Forelimb muscle (tissue), 1 donor: ENCODE measurements around the gene PCNX2. TPM values are rescaled to one million over a fixed set of nuclear protein-coding genes. Genes with fewer than 3 reads are reported as not detected.

Experiments
- DNase-seq: peaks from one replicate; pipeline ENCODE4 v3.0.0-alpha.2; 2013; ENCODE audit warnings: low read depth
- polyA plus RNA-seq: library from polyadenylated mRNA; unstranded; fragments of 120-200 nt; gene quantifications from one replicate; pipeline ENCODE4 v1.2.1, GENCODE V29; 2013; ENCODE audit not compliant: insufficient read length

Gene PCNX2
- polyA plus RNA-seq, 1 donor = 2.5 TPM

GRCh38 chr1:232962761-232963745 is 332.5 kb downstream of the PCNX2 start:
- DNase-seq = no peak

DNA sequence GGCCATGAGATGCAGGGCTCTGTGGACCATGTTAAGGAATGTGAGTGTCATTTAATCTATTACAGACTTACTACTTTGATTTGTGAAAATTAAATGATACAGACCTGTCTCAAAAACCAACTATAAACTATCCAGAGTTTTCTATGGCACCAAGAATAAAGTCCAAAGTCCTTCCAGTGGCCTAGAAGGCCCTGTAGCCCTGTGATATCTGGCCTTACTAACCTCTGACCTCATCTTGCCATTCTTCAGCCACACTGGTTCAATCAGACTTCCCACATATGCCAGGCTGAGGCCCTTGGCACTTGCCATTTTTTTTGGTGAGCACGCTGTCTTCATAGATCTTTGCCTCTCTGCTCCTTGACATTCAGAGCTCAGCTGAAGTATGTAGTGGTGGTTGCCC is 337.5 kb downstream of the PCNX2 start:
- no peak for DNase-seq

DNA sequence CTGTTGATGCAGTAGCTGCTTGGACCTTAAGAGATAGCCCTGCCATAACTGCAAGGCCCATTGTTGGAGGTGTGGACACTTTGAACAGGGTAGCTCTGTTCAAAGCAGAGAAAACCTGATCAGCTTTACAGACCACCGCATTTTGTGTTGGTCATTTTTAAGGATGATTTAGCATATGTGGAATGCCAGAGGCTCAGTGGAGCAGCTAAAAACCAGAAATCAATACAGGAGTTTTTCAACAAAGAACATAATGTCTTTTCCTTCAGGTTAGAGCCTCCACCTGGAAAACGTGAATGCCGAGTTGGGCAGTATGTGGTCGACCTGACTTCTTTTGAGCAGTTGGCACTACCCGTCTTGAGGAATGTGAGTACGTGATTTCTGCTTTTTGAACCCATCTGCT is 339.4 kb downstream of the PCNX2 start:
- DNase-seq = no peak

- no peak for DNase-seq
These were observed 340.7 kb downstream of the PCNX2 start for GRCh38 chr1:232954594-232955365.

DNA sequence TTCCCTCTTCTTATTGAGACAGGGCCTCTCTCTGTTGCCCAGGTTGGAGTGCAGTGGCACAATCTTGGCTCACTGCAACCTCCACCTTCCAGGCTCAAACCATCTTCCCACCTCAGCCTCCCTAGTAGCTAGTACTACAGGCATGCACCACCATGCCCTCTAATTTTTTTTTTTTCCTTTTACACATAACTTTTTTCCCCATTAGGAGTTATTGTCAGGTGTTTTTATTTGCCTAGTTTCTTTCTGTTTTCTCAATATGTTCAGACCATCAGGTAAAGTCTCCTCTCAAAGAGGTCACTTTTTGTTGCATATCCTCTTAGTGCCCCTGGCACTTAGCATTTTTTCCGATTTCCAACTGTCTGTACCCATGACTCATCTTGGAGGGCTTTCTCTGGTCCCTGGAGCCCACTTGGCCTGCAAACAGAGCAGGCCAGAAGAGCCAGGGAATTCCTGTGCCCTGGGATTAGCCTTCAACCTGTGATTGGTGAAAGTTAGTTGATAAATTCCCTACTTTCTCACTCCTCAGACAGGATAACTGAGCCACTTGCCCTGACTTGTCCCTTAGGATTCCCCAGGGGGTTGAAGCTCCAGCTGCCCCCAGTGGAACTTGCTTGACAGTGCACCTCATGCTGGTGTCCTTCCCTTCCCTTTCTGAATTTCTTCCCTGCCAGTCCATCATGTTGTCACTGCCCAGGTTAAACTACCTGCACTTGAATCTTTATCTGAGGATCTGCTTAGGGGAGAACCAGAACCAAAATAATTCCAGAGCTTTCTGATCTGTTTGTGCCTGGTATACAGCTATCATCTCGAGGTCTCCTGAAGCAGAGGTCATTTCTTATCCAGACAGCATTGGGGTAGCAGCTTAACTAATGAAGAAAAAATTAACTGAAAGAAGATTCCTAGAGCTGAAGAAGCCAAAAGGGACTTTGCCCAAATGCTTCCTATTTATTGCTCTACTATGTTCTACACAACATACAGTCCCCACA is 342.7 kb downstream of the PCNX2 start:
- DNase-seq = no peak

DNA sequence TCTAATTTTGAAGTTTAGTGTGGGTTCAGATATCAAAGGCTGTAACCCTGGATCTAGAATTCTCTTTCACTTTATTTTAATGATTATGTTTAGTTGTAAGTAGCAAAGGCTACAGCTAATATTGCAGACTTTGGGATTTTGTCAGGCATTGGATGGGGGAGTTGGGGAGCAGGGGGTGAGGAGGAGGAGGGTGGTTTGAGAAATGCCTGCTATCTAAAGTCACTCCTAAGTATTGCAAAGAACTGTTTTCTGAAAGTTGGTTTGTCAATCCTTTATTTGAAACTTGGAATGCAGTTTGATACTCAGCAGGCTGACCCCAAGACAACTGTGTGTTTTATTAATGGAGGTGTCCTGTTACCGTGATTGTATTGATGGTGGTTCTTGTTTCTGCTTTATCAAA is 343.9 kb downstream of the PCNX2 start:
- DNase-seq = no peak

GRCh38 chr1:232951180-232951579 is 344.3 kb downstream of the PCNX2 start:
- DNase-seq = no peak

GRCh38 chr1:232950197-232951176 is 345.0 kb downstream of the PCNX2 start, which contains the start of gene NTPCR:
NTPCR (plus strand) TSS chr1:232950611; CDS start chr1:232950711, 100 bp downstream.
- DNase-seq = peak; percentile 74

DNA sequence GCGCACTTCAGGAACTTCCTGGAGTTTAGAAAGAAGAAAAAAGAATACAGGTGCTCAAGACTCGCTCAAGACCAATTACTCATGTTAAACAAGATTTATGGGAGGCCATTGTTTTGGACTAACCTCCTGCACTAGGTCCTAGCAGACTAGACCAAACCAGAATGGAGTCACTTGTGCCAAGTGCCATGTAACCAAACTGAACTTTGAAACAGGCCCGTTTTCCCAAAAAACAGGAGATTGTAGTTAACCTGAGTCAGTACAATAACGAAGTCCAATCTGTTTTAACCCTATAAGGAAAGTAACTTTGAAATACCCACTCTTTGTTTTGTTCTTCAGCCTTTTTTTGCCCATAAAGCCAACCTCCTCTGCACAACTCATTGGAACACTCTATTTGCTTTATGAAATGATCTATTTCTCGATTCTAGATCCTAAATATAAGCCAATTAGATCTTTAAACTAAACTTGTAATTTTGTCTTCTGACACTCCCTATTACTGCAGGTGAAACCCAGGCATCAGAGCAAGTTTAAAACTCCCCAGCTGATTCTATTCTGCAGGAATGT is 345.8 kb downstream of the PCNX2 start:
- DNase-seq = no peak

- DNase-seq = no peak
These were observed 351.2 kb downstream of the PCNX2 start for GRCh38 chr1:232944347-232944746.

GRCh38 chr1:232943679-232944252 is 351.8 kb downstream of the PCNX2 start:
- DNase-seq = no peak

GRCh38 chr1:232942413-232943294 is 352.9 kb downstream of the PCNX2 start:
- no peak for DNase-seq

DNA sequence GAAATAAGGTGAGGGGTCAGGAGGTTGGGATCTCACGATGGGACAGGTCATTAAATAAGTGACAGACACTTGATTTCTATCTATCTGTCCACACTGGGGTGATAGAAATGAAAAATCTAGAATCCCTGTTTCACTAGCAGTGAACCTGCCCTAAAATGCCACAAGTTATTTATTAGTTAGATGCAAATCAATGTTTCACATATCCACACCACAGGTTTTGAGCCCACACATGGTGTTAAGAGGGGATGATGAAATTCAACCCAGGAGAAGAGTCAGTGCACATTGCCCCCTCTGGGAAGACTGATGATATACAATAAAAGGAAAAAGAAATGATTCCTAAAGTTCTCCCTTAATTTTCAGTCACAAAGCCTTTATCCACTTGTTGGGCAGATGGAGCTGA is 355.3 kb downstream of the PCNX2 start:
- no peak for DNase-seq

GRCh38 chr1:232939748-232940147 is 355.8 kb downstream of the PCNX2 start:
- no peak for DNase-seq

GRCh38 chr1:232938926-232939325 is 356.6 kb downstream of the PCNX2 start:
- DNase-seq = no peak

DNA sequence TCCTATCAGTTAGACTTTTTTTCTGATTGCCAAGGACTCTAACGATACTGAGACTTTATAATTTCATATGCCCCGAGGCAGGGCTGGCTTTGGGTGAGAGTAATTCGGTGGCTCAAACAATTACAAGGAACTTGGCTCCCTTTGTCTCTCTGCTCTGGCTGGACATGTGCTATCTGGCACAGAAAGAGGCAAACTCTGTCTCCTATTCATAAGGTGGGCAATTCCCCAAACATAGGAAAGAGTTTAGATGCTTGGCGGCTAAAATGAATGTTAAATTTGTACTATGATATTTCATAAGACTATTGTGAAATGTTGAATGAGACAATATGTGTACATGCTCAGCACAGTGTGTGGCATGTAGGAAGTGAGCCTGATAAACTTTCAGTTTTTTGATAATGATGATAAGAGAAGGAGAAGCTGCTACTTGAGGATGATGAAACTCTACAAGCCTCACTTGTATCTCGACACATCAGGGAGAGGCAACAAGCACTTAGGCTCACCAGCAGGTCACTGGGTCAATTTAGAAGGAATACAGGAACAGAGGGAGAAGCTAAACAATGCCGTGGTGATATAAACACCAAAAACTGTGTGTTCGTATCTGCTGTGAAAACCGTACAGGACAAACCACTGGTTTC is 357.7 kb downstream of the PCNX2 start:
- no peak for DNase-seq

DNA sequence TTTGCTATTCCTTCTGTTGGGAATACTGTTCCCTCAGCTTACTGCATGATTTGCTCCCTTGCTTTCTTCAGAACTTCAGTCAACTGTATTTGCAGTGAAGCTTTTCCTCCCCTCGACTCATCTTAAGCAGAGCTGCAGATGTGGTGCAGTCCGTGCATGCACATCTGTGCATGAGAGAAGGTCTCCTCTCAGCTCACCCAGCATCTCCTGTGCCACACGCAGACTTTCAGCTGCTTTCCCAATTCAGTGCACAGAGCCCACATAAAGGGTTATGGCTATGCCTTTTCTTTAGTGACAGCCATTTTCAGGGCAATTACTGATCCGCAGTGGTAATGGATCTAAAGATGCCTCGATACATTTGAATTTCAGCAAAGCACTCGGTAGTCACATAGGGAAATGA is 358.6 kb downstream of the PCNX2 start:
- no peak for DNase-seq
